ENCODE results near the gene BBX. TPM values are rescaled to one million over a fixed set of nuclear protein-coding genes. Genes with fewer than 3 reads are reported as not detected.
A peak's percentile ranks its signal among the peaks of the same experiment; 100 is the strongest.

Gene BBX
- polyA plus RNA-seq, 1 donor from 2014 or later = 23.8 TPM

DNA sequence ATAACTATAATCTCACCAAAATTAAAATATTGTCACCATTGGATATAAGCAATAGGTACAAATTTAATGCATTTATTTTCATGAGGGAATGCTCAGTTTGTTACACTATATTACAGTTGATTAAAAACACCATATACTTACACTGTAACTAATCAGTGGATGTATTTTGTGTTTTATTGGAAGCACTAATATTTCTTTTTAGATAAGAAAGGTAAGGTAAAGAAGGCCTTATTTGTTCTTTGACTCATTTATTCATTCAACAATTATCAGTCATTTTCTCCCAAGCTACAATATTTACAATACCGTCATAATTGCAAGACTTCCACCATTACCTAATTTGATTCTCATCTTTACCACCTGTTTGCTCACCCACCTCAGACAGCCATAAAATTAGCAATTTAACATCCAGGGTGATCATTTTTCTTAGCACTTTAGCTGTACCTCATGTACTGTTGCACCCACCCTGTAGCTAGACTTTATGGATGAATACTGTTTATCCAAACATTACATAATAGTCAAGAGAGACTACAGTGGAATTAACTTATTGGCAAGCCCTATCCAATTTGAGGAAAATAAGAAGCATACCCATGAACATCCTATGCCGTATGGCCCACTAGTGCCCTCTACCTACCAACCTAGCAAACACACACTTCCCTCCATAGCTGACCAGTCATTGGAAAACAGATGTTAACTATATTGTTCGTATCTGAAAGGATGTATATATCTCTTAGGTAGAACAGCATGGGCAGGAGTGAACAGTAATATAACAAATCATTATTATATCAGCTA is 229.6 kb downstream of the BBX start:
- H3F3A ChIP-seq (ENCODE audit: insufficient read depth, low read length, poor library complexity, severe bottlenecking) = no peaks in the 10 kb centered on the region
- H3K27ac ChIP-seq (ENCODE audit: low read length) = no peak overlapping the region
- H3K4me2 ChIP-seq (ENCODE audit: low read length) = no peak overlapping the region
- no peak overlapping the region for H3K4me3 ChIP-seq (ENCODE audit: low read length)
- no peak overlapping the region for H3K9ac ChIP-seq (ENCODE audit: low read length)
- no peaks in the 10 kb centered on the region for H3K79me2 ChIP-seq (replicated peaks; ENCODE audit: insufficient read depth, low read length)
- no peak for TF ChIP-seq MXI1 (conservative IDR thresholded peaks at IDR 0.05; ENCODE audit: poor library complexity, severe bottlenecking)
- TF ChIP-seq, protein P1, sequence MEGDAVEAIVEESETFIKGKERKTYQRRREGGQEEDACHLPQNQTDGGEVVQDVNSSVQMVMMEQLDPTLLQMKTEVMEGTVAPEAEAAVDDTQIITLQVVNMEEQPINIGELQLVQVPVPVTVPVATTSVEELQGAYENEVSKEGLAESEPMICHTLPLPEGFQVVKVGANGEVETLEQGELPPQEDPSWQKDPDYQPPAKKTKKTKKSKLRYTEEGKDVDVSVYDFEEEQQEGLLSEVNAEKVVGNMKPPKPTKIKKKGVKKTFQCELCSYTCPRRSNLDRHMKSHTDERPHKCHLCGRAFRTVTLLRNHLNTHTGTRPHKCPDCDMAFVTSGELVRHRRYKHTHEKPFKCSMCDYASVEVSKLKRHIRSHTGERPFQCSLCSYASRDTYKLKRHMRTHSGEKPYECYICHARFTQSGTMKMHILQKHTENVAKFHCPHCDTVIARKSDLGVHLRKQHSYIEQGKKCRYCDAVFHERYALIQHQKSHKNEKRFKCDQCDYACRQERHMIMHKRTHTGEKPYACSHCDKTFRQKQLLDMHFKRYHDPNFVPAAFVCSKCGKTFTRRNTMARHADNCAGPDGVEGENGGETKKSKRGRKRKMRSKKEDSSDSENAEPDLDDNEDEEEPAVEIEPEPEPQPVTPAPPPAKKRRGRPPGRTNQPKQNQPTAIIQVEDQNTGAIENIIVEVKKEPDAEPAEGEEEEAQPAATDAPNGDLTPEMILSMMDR (IDR thresholded peaks at IDR 0.05; ENCODE audit: poor library complexity, severe bottlenecking) = peak; percentile 31
- no peaks in the 10 kb centered on the region for H3K9me3 ChIP-seq (ENCODE audit: low read length)
- no peaks in the 10 kb centered on the region for H3K9me2 ChIP-seq (ENCODE audit: insufficient read depth, low read length)
- H3K36me3 ChIP-seq (ENCODE audit: insufficient read depth, low read length) = no peaks in the 10 kb centered on the region
- no peaks in the 10 kb centered on the region for H3K27me3 ChIP-seq (ENCODE audit: insufficient read depth, low read depth, low read length)
- H2AFZ ChIP-seq (ENCODE audit: low read depth, low read length) = no peak overlapping the region
- H4K20me1 ChIP-seq (ENCODE audit: insufficient read depth) = no peaks in the 10 kb centered on the region

GRCh38 chr3:107753494-107753893 is 230.7 kb downstream of the BBX start:
- Histone ChIP-seq H3K36me3 (ENCODE audit: insufficient read depth, low read length) (no peaks in the 10 kb centered on the region), H3K4me2 (ENCODE audit: low read length) (no peak overlapping the region), H3K79me2 (replicated peaks; ENCODE audit: insufficient read depth, low read length) (no peaks in the 10 kb centered on the region), H3K9me3 (ENCODE audit: low read length) (no peaks in the 10 kb centered on the region), H3K9me2 (ENCODE audit: insufficient read depth, low read length) (no peaks in the 10 kb centered on the region), H2AFZ (ENCODE audit: low read depth, low read length) (no peak overlapping the region), H3K27ac (ENCODE audit: low read length) (no peak overlapping the region), H3K4me3 (ENCODE audit: low read length) (no peak overlapping the region), H4K20me1 (ENCODE audit: insufficient read depth) (no peaks in the 10 kb centered on the region), H3F3A (ENCODE audit: insufficient read depth, low read length, poor library complexity, severe bottlenecking) (no peaks in the 10 kb centered on the region), H3K9ac (ENCODE audit: low read length) (no peak overlapping the region), H3K27me3 (ENCODE audit: insufficient read depth, low read depth, low read length) (no peaks in the 10 kb centered on the region)
- TF ChIP-seq, protein P2, sequence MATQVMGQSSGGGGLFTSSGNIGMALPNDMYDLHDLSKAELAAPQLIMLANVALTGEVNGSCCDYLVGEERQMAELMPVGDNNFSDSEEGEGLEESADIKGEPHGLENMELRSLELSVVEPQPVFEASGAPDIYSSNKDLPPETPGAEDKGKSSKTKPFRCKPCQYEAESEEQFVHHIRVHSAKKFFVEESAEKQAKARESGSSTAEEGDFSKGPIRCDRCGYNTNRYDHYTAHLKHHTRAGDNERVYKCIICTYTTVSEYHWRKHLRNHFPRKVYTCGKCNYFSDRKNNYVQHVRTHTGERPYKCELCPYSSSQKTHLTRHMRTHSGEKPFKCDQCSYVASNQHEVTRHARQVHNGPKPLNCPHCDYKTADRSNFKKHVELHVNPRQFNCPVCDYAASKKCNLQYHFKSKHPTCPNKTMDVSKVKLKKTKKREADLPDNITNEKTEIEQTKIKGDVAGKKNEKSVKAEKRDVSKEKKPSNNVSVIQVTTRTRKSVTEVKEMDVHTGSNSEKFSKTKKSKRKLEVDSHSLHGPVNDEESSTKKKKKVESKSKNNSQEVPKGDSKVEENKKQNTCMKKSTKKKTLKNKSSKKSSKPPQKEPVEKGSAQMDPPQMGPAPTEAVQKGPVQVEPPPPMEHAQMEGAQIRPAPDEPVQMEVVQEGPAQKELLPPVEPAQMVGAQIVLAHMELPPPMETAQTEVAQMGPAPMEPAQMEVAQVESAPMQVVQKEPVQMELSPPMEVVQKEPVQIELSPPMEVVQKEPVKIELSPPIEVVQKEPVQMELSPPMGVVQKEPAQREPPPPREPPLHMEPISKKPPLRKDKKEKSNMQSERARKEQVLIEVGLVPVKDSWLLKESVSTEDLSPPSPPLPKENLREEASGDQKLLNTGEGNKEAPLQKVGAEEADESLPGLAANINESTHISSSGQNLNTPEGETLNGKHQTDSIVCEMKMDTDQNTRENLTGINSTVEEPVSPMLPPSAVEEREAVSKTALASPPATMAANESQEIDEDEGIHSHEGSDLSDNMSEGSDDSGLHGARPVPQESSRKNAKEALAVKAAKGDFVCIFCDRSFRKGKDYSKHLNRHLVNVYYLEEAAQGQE (IDR thresholded peaks at IDR 0.05; ENCODE audit: borderline replicate concordance) = no peak
- TF ChIP-seq TAF1 (IDR thresholded peaks at IDR 0.05; ENCODE audit: low read depth) (no peak), MXI1 (conservative IDR thresholded peaks at IDR 0.05; ENCODE audit: poor library complexity, severe bottlenecking) (no peak), EZH2 (IDR thresholded peaks at IDR 0.05; ENCODE audit: borderline replicate concordance, insufficient read depth, low read length, poor library complexity, severe bottlenecking) (no peak), SMC3 (conservative IDR thresholded peaks at IDR 0.05; ENCODE audit: poor library complexity) (peak; percentile 90), EP300 (conservative IDR thresholded peaks at IDR 0.05; ENCODE audit: poor library complexity, severe bottlenecking) (no peak), RAD21 (conservative IDR thresholded peaks at IDR 0.05) (peak; percentile 80)
- TF ChIP-seq, protein P1 (IDR thresholded peaks at IDR 0.05; ENCODE audit: poor library complexity, severe bottlenecking) = peak; percentile 78

Data from neural cell (in vitro differentiated cells).